Measurements from ENCODE around the gene USP53. TPM values are rescaled to one million over a fixed set of nuclear protein-coding genes. Genes with fewer than 3 reads are reported as not detected.

The USP53 gene
- total and polyA plus RNA-seq, 2 donors (not counting 3 experiments of a cell fraction or from before 2014, with no cell fraction given): 7.8 to 22.8 TPM

- Histone ChIP-seq H2AFZ (ENCODE audit: low read depth, low read length) (no peak overlapping the region), H3K9ac (replicated peaks; ENCODE audit: extremely low read depth, insufficient read depth, low read length) (no peak overlapping the region), H3K79me2 (ENCODE audit: control insufficient read depth, insufficient read depth, low read length) (peaks cover 70% of the 10 kb centered on the region), H3K36me3 (ENCODE audit: control insufficient read depth in 2 of 2, extremely low read depth in 1 of 2, insufficient read depth in 2 of 2, low read length in 2 of 2) (peaks cover 8 to 14% of the 10 kb centered on the region in 2 experiments), H3K4me2 (ENCODE audit: insufficient read depth, low read length) (no peak overlapping the region), H3K4me1 (ENCODE audit: control insufficient read depth, extremely low read depth, insufficient read depth, low read length) (peaks cover 25% of the 10 kb centered on the region), H3K9me1 (replicated peaks; ENCODE audit: control insufficient read depth, extremely low read depth, insufficient read depth, low read length) (no peaks in the 10 kb centered on the region), H3K27me3 (ENCODE audit: control insufficient read depth in 2 of 2, insufficient read depth in 2 of 2, low read length in 2 of 2) (no peaks in the 10 kb centered on the region), H4K20me1 (replicated peaks; ENCODE audit: control insufficient read depth, extremely low read depth, insufficient read depth, low read length) (no peaks in the 10 kb centered on the region), H3K27ac (ENCODE audit: insufficient read depth, low read depth, low read length) (no peak overlapping the region), H3K4me3 (replicated peaks in 1 of 3; ENCODE audit: insufficient read depth in 1 of 3, low read depth in 1 of 3, low read length in 3 of 3) (no peak overlapping the region), H3K9me3 (replicated peaks; ENCODE audit: control insufficient read depth, insufficient read depth, low read length) (no peaks in the 10 kb centered on the region)
- no peak for DNase-seq (ENCODE audit: low read depth, low spot score)
- TF ChIP-seq EZH2 (IDR thresholded peaks at IDR 0.05; ENCODE audit: borderline replicate concordance, low read depth, low read length, severe bottlenecking) (no peak), POLR2AphosphoS5 (IDR thresholded peaks at IDR 0.05; ENCODE audit: insufficient read depth, low read depth, low read length) (no peak), FOS (IDR thresholded peaks at IDR 0.05; ENCODE audit: borderline replicate concordance, insufficient read depth, low read length) (no peak), MYC (IDR thresholded peaks at IDR 0.05; ENCODE audit: low read depth, low read length) (no peak), MAX (IDR thresholded peaks at IDR 0.05; ENCODE audit: insufficient read depth, insufficient read length) (no peak)
- FAIRE-seq: no peak
- POLR2A ChIA-PET: no interaction called here
- no TSS peak for BruUV-seq (replicated peaks)
- intact Hi-C loops (cut with micrococcal nuclease): loop anchor here (10.0 kb wide), 2 partner anchors 237 to 307 kb away; no protein-coding TSS in a partner anchor
- dilution Hi-C loops (cut with MboI; ENCODE audit: extremely low pct_ligation_motif_present, low sequenced_read_pairs): no loop called here
- CTCF ChIA-PET: no interaction called here
Measured at GRCh38 chr4:119218093-119218492, 5.6 kb downstream of the USP53 start.

GRCh38 chr4:119221412-119221811, 8.9 kb downstream of the USP53 start:
- no peaks in the 10 kb centered on the region for H3K9me1 ChIP-seq (replicated peaks; ENCODE audit: control insufficient read depth, extremely low read depth, insufficient read depth, low read length)
- peaks cover 15% of the 10 kb centered on the region for H3K4me1 ChIP-seq (ENCODE audit: control insufficient read depth, extremely low read depth, insufficient read depth, low read length)
- POLR2A ChIA-PET: no interaction called here
- peaks cover 8 to 16% of the 10 kb centered on the region in 2 experiments for H3K36me3 ChIP-seq (ENCODE audit: control insufficient read depth in 2 of 2, extremely low read depth in 1 of 2, insufficient read depth in 2 of 2, low read length in 2 of 2)
- no peak overlapping the region for H2AFZ ChIP-seq (ENCODE audit: low read depth, low read length)
- no peak for TF ChIP-seq FOS (IDR thresholded peaks at IDR 0.05; ENCODE audit: borderline replicate concordance, insufficient read depth, low read length)
- intact Hi-C loops (cut with micrococcal nuclease) (no loop called here), dilution Hi-C loops (cut with MboI; ENCODE audit: extremely low pct_ligation_motif_present, low sequenced_read_pairs) (no loop called here)
- no peaks in the 10 kb centered on the region for H3K27me3 ChIP-seq (ENCODE audit: control insufficient read depth in 2 of 2, insufficient read depth in 2 of 2, low read length in 2 of 2)
- DNase-seq (ENCODE audit: low read depth, low spot score) (no peak), FAIRE-seq (no peak)
- CTCF ChIA-PET: interaction anchor here (0.9 to 1.7 kb wide), 2 partner anchors 134 to 179 kb away, joined by 3 to 5 read pairs; no protein-coding TSS in a partner anchor
- BruUV-seq (replicated peaks): no TSS peak
- no peaks in the 10 kb centered on the region for H3K9me3 ChIP-seq (replicated peaks; ENCODE audit: control insufficient read depth, insufficient read depth, low read length)
- no peak overlapping the region for H3K27ac ChIP-seq (ENCODE audit: insufficient read depth, low read depth, low read length)
- H3K4me3 ChIP-seq (replicated peaks in 1 of 3; ENCODE audit: insufficient read depth in 1 of 3, low read depth in 1 of 3, low read length in 3 of 3): no peak overlapping the region
- no peak overlapping the region for H3K9ac ChIP-seq (replicated peaks; ENCODE audit: extremely low read depth, insufficient read depth, low read length)
- no peak overlapping the region for H3K4me2 ChIP-seq (ENCODE audit: insufficient read depth, low read length)
- peaks cover 54% of the 10 kb centered on the region for H3K79me2 ChIP-seq (ENCODE audit: control insufficient read depth, insufficient read depth, low read length)
- H4K20me1 ChIP-seq (replicated peaks; ENCODE audit: control insufficient read depth, extremely low read depth, insufficient read depth, low read length): peaks cover 2% of the 10 kb centered on the region
